AG04450 (cell line): ENCODE data around the gene GIT2. TPM values are rescaled to one million over a fixed set of nuclear protein-coding genes. Genes with fewer than 3 reads are reported as not detected.

Experiments
- CTCF ChIA-PET: fragments of 300-600, 350-600 bp; formaldehyde crosslinking; extraction: SDS; loops from one replicate; lab custom pipeline; 2022; ENCODE audit warnings: antibody characterized with exemption, inconsistent platforms; lab: Charles Lee
- POLR2A ChIA-PET: fragments of 350-600 bp; formaldehyde crosslinking; extraction: SDS; loops from one replicate; lab custom pipeline; 2021; ENCODE audit warnings: antibody characterized with exemption, inconsistent platforms; lab: Yijun Ruan, JAX
- DNase-seq: peaks from one replicate; pipeline ENCODE4 v3.0.0-alpha.2; 2011; ENCODE audit warnings: low read depth, low spot score
- H3K27ac ChIP-seq: one replicate; pipeline ENCODE4 v1.5.1; 2012; ENCODE audit warnings: low read depth, low read length, control low read depth
- H3K27me3 ChIP-seq: one replicate; pipeline ENCODE4 v1.6.0; 2012; ENCODE audit warnings: low read length; ENCODE audit not compliant: control insufficient read depth, insufficient read depth
- H3K4me3 ChIP-seq: 2 replicates; pipeline ENCODE4 v1.5.1; 2011; ENCODE audit warnings: mild to moderate bottlenecking, low read depth, low read length, control low read depth
- H3K9me3 ChIP-seq: 2 replicates; pipeline ENCODE4 v1.5.1; 2012; ENCODE audit warnings: low read length; ENCODE audit not compliant: control insufficient read depth, insufficient read depth
- CTCF ChIP-seq: IDR thresholded peaks from 2 replicates; pipeline ENCODE4 v1.5.1; 2011; ENCODE audit warnings: low read depth, low read length, control low read depth, inconsistent platforms
- polyA minus RNA-seq: library from RNA; depleted of rRNA, polyadenylated mRNA; stranded (reverse); fragments of >200 nt; gene quantifications from 2 replicates; pipeline ENCODE4 v1.2.3, GENCODE V29; 2011; rRNA and poly(A)+ RNA removed
- polyA plus RNA-seq: library from polyadenylated mRNA; depleted of rRNA; stranded (reverse); fragments of >200 nt; gene quantifications from 2 replicates; pipeline ENCODE4 v1.2.3, GENCODE V29; 2011; rRNA removed

Gene GIT2
- polyA plus RNA-seq: 57.9 and 62.0 TPM in 2 replicates
- 69.9 and 70.6 TPM in 2 replicates for polyA minus RNA-seq

DNA sequence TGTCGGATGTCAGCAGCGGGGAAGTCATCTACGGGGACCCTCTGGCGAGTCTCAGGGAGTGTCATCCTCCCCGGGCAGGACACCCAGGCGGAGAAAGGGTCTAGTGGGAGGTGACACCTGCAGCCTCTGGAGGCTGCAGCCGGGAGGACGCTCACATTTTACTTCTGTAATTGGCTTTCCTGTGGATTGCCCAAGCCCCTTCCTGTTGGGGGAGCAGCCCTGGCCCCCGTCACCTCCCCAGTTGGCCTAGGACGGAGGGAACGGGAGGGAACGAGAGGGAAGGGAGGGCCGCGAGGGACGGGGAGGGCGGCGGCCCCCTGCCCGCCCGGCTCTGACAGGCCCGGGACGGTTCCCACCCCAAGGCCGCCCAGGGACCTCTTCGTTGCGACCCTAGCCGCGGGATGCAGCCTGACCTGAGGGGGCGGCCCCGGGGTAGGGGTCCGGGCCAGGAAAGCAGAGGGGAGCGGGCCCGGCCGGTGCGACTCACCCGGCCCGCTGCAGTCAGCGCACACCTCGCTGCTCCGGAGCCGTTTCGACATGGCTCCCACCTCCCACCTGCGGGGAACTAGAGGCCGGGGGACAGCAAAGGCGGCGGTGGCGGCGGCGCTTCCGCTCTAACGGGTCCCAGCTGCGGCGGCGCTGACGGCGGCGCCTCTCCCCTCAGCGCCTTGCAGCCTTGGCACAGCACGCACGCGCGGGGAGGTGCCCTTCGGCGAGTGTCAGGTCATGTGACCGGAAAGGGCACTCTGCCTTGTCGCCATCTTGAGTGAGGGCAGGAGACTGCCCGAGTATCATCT, at the start of gene GIT2:
Gene GIT2 (minus strand): TSS at position 683 of the 797 bp plus-strand sequence. CDS start 144 bp downstream, at position 539.
- ChIA-PET CTCF (no interaction called here), POLR2A (interaction anchor here (0.7 kb wide), 1 partner anchor 106 kb away, joined by 3 read pairs; no protein-coding TSS in a partner anchor)
- Histone ChIP-seq H3K4me3 (peak within 1 kb of the TSS; percentile 90), H3K27ac (peak within 1 kb of the TSS; percentile 34), H3K9me3 (no peaks in the 10 kb centered on the region), H3K27me3 (no peaks in the 10 kb centered on the region)
- DNase-seq: peak; percentile 65
- no peak for TF ChIP-seq CTCF

DNA sequence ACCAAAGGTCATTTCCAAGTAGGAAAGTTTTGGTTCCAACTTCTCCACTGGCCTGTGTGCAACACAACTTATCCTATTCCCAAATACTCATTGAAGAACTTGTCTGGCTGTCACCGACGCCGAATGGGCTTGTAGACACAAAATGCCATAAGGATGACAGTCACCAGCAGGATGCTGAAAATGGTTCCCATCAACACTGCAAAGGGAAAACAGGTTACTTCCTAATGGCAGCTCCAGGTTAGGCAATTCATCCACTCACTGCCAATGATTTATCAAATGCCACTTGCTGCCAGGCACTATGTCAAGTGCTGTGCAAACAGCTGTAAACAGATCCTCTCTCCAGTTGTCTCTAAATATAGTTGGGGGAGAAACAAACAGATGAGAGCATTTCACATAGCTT, 46.1 kb upstream of the GIT2 start:
- H3K27ac ChIP-seq: no peak overlapping the region
- POLR2A ChIA-PET: interaction anchor here (0.7 kb wide), 1 partner anchor 65 kb away, joined by 4 read pairs; no protein-coding TSS in a partner anchor
- DNase-seq: no peak
- no peaks in the 10 kb centered on the region for H3K9me3 ChIP-seq
- TF ChIP-seq CTCF: no peak
- no peak overlapping the region for H3K4me3 ChIP-seq
- CTCF ChIA-PET: interaction anchor here (0.6 to 1.7 kb wide), 12 partner anchors 9 to 945 kb away, joined by 3 to 12 read pairs (median 4); partner anchors contain the start of gene UNG
- no peaks in the 10 kb centered on the region for H3K27me3 ChIP-seq

GRCh38 chr12:110039085-110039807, 43.1 kb upstream of the GIT2 start:
- CTCF ChIA-PET: no interaction called here
- DNase-seq: peak; percentile 95
- POLR2A ChIA-PET: no interaction called here
- no peak for TF ChIP-seq CTCF
- H3K27me3 ChIP-seq: no peaks in the 10 kb centered on the region
- H3K4me3 ChIP-seq: no peak overlapping the region
- H3K9me3 ChIP-seq: no peaks in the 10 kb centered on the region
- H3K27ac ChIP-seq: peak overlapping the region; percentile 100

DNA sequence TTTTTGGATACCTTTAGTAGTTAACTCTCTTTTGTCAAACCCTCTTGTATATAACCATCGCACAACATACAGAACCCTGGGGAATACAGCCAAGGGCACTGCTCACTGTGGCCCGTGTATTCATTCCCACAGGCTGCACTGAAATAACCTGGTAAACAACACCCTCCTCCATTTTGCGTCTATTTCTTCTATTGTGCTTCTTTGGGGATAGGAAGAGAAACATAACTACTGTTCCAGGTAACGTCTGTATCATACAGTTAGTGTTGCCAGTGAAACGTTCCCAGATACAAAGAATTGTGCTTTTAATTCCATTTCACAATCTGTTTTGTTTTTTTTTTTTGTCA, 42.5 kb upstream of the GIT2 start:
- Histone ChIP-seq H3K27ac (peak overlapping the region; percentile 96), H3K27me3 (no peaks in the 10 kb centered on the region), H3K9me3 (no peaks in the 10 kb centered on the region), H3K4me3 (no peak overlapping the region)
- TF ChIP-seq CTCF: no peak
- CTCF ChIA-PET: interaction anchor here (1.2 kb wide), 1 partner anchor 15 kb away, joined by 4 read pairs; no protein-coding TSS in a partner anchor
- POLR2A ChIA-PET: interaction anchor here (0.6 to 1.0 kb wide), 2 partner anchors 14 to 392 kb away, joined by 4 to 8 read pairs; no protein-coding TSS in a partner anchor
- DNase-seq: no peak
